OCI-LY7 (cell line): Measurements from ENCODE around the gene ARMC9.

Source experiments
- EZH2phosphoT487 ChIP-seq: fragments of 200-600 bp; sonication (generic); IDR thresholded peaks from 2 replicates; pipeline ENCODE4 v1.6.1; 2018; ENCODE audit warnings: low read depth, borderline replicate concordance, mild to moderate bottlenecking, mixed run types, antibody characterized with exemption, low read length, moderate library complexity, mixed read lengths
- TF ChIP-seq, protein P1 (sequence below): fragments of 200-600 bp; sonication (generic); conservative IDR thresholded peaks from 2 replicates; pipeline ENCODE4 v1.5.1; 2014; ENCODE audit warnings: mild to moderate bottlenecking, antibody characterized with exemption, low read length, moderate library complexity, mixed read lengths

DNA sequence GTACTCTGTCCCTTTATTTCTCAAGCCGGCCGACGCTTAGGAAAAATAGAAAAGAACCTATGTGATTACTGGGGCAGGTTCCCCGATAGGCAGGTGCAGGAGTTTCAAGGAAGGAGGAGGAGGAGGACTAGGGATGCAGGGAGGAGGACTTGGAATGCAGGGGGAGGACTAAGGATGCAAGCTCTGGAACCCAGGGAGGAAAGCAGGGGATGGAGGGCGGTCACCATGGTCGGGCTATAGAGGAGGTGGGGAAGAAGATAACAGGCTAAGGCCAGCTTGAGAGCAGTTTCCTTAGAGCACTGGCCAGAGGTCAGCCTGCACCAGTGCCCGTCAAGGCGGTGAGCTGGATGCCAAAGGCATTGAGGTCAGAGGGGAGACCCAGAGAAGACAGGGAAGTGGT lies 178.4 kb downstream of the ARMC9 start:
- TF ChIP-seq, protein P1, sequence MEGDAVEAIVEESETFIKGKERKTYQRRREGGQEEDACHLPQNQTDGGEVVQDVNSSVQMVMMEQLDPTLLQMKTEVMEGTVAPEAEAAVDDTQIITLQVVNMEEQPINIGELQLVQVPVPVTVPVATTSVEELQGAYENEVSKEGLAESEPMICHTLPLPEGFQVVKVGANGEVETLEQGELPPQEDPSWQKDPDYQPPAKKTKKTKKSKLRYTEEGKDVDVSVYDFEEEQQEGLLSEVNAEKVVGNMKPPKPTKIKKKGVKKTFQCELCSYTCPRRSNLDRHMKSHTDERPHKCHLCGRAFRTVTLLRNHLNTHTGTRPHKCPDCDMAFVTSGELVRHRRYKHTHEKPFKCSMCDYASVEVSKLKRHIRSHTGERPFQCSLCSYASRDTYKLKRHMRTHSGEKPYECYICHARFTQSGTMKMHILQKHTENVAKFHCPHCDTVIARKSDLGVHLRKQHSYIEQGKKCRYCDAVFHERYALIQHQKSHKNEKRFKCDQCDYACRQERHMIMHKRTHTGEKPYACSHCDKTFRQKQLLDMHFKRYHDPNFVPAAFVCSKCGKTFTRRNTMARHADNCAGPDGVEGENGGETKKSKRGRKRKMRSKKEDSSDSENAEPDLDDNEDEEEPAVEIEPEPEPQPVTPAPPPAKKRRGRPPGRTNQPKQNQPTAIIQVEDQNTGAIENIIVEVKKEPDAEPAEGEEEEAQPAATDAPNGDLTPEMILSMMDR: no peak
- no peak for TF ChIP-seq EZH2phosphoT487
